Measurements from ENCODE around the gene SLC39A3.

The SLC39A3 gene

DNA sequence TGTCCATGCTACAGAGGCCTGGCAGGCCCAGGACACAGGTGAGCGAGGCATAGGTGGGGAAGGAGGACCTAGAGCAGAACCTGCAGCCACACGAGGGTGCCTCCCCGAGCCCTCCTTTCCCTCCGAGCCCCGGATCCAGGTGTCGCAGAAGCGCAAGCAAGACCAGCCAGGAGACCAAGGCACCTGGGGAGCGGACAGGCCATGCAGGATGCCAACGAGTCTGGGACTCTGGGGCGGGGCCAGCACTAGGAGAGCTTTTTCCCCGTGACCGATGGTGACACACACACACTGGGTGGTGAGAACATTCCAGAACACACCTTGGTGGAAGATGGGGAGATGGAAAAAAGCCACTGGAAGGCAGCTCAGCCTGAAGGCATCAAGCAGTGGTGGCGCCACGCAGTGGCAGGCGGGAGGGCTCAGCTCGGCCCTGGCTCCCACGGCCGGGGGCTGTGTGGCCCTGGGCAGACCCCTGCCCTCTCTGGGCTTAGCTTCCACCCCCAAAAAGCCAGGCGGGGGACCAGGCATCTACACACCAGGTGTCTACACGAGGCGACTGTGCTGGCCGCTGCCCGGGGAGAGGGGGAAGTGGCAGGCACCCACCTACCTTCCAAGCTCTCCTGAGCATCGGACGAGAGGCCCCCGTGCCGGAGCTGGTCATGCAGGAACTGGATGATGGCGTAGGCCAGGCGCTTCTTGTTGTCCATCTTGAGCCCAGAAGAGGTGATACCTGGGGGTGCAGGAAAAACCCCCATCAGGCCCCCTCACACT is 28.7 kb upstream of the SLC39A3 start:
- TF ChIP-seq TAF1 (IDR thresholded peaks at IDR 0.05; ENCODE audit: low read depth, low read length) (no peak), PAX5 (IDR thresholded peaks at IDR 0.05; ENCODE audit: insufficient read depth, low read length, severe bottlenecking) (no peak), POLR2AphosphoS5 (IDR thresholded peaks at IDR 0.05; ENCODE audit: low read depth, low read length) (no peak), POLR2A (IDR thresholded peaks at IDR 0.05; ENCODE audit: low read depth, low read length) (no peak), SPI1 (IDR thresholded peaks at IDR 0.05; ENCODE audit: low read depth, low read length) (no peak), POU2F2 (IDR thresholded peaks at IDR 0.05; ENCODE audit: low read depth, low read length) (no peak)
- DNase-seq (ENCODE audit: insufficient read length, low spot score) (no peak), FAIRE-seq (no peak)

- DNase-seq (ENCODE audit: insufficient read length, low spot score) (no peak), FAIRE-seq (no peak)
- TF ChIP-seq POU2F2 (IDR thresholded peaks at IDR 0.05; ENCODE audit: low read depth, low read length) (no peak), POLR2AphosphoS5 (IDR thresholded peaks at IDR 0.05; ENCODE audit: low read depth, low read length) (no peak), TAF1 (IDR thresholded peaks at IDR 0.05; ENCODE audit: low read depth, low read length) (no peak), PAX5 (IDR thresholded peaks at IDR 0.05; ENCODE audit: insufficient read depth, low read length, severe bottlenecking) (no peak), SPI1 (IDR thresholded peaks at IDR 0.05; ENCODE audit: low read depth, low read length) (no peak), POLR2A (IDR thresholded peaks at IDR 0.05; ENCODE audit: low read depth, low read length) (no peak)
These were observed 27.9 kb upstream of the SLC39A3 start for GRCh38 chr19:2767688-2768087.

DNA sequence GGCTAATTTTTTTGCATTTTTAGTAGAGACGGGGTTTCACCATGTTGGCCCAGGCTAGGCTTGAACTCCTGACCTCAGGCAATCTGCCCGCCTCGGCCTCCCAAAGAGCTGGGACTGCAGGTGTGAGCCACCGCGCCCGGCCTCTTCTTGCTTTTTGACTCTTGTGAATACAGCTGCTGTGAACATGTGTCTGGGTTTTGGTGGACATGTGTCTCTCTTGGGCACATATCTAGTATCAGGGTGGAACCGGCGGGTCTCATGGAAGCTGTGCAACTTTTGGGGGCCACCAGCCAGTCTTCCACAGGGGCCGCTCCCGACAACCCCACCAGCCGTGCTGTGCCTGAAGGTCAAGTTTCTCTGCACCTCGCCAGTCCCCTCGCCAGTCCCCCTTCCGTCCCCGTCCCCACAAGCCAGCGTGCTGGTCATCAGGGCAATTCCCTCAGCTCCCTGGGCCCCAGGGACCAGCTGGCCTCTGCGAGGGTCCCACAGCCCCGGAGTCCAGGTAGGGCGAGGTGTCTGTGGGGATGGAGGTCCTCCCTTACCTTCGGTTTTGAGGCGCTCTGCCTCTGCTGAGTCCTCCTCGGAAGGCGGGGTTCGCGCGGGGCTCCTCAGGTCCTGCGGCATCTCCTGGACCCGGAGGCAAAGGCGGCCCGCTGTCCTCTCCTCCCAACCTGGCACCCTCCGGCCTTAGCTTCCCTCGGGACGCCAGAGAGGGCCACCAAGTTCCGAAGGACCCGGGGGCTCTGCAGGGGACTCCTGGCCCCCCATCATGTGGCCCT is 27.0 kb upstream of the SLC39A3 start:
- FAIRE-seq (no peak), DNase-seq (ENCODE audit: insufficient read length, low spot score) (no peak)
- no peak for TF ChIP-seq POLR2AphosphoS5 (IDR thresholded peaks at IDR 0.05; ENCODE audit: low read depth, low read length)
- no peak for TF ChIP-seq POLR2A (IDR thresholded peaks at IDR 0.05; ENCODE audit: low read depth, low read length)
- TF ChIP-seq TAF1 (IDR thresholded peaks at IDR 0.05; ENCODE audit: low read depth, low read length): no peak
- no peak for TF ChIP-seq SPI1 (IDR thresholded peaks at IDR 0.05; ENCODE audit: low read depth, low read length)
- no peak for TF ChIP-seq PAX5 (IDR thresholded peaks at IDR 0.05; ENCODE audit: insufficient read depth, low read length, severe bottlenecking)
- no peak for TF ChIP-seq POU2F2 (IDR thresholded peaks at IDR 0.05; ENCODE audit: low read depth, low read length)

DNA sequence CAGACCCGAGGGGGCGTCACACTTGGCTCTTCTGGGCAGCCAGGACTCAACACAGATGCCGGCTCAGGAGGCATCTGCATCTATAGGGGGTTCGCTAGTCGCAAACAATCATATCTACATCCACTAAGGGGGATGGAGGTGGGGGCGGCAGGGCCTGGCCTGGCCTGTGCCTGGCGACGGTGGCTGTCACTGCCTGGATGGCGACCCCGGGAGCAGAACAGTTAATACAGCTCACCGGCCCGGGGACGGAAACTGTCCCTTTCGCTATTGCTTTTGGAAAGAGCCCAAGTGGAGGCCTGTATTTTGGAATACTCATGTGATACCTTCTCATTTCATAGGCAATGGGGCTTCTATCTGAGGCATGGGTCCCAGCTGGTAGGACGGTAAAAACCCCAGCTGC is 25.6 kb upstream of the SLC39A3 start:
- FAIRE-seq (no peak), DNase-seq (ENCODE audit: insufficient read length, low spot score) (no peak)
- TF ChIP-seq TAF1 (IDR thresholded peaks at IDR 0.05; ENCODE audit: low read depth, low read length): no peak
- no peak for TF ChIP-seq POU2F2 (IDR thresholded peaks at IDR 0.05; ENCODE audit: low read depth, low read length)
- no peak for TF ChIP-seq SPI1 (IDR thresholded peaks at IDR 0.05; ENCODE audit: low read depth, low read length)
- no peak for TF ChIP-seq POLR2AphosphoS5 (IDR thresholded peaks at IDR 0.05; ENCODE audit: low read depth, low read length)
- no peak for TF ChIP-seq POLR2A (IDR thresholded peaks at IDR 0.05; ENCODE audit: low read depth, low read length)
- no peak for TF ChIP-seq PAX5 (IDR thresholded peaks at IDR 0.05; ENCODE audit: insufficient read depth, low read length, severe bottlenecking)

DNA sequence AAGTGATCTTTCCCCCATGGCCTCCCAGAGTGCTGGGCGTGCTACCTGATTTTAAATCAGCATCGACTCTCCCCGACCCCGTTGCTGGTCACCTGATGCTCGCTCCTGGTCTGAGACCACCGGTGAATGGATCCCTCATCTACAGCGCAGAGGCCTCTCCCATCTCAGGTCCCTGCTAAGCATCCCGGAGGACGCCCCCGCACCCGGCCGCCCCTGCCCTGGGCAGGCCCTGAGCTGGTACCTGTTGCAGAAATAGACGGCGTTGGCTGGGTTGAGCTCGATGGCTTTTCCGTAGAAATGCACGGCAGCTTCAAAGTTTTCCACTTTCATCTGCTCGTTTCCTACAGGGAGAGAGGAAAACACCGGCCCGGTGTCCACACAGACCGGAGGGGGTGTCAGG is 25.1 kb upstream of the SLC39A3 start:
- no peak for DNase-seq (ENCODE audit: insufficient read length, low spot score)
- no peak for FAIRE-seq
- no peak for TF ChIP-seq TAF1 (IDR thresholded peaks at IDR 0.05; ENCODE audit: low read depth, low read length)
- no peak for TF ChIP-seq POU2F2 (IDR thresholded peaks at IDR 0.05; ENCODE audit: low read depth, low read length)
- TF ChIP-seq POLR2AphosphoS5 (IDR thresholded peaks at IDR 0.05; ENCODE audit: low read depth, low read length): no peak
- no peak for TF ChIP-seq PAX5 (IDR thresholded peaks at IDR 0.05; ENCODE audit: insufficient read depth, low read length, severe bottlenecking)
- no peak for TF ChIP-seq POLR2A (IDR thresholded peaks at IDR 0.05; ENCODE audit: low read depth, low read length)
- no peak for TF ChIP-seq SPI1 (IDR thresholded peaks at IDR 0.05; ENCODE audit: low read depth, low read length)

DNA sequence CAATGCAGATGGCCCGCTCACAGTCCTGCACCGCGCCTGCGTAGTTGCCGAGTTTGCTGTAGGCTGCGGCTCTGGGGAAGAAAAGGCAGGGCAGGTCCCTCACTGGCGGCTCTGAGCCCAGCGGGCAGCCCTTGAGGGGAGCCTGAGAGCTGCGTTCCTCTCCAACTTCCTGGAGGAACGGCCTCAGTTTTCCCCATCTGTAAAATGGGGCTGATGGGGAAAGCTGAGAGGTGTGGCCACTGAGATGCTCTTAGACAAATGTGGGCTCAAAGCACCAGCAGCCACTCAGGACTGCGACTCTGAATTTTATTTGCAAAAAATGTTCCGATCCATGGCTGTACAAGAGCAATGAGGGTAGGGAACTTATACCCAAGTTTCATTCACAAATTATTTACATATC is 23.9 kb upstream of the SLC39A3 start:
- FAIRE-seq (no peak), DNase-seq (ENCODE audit: insufficient read length, low spot score) (no peak)

GRCh38 chr19:2762783-2763496 is 23.1 kb upstream of the SLC39A3 start:
- FAIRE-seq (no peak), DNase-seq (ENCODE audit: insufficient read length, low spot score) (no peak)
- TF ChIP-seq TAF1 (IDR thresholded peaks at IDR 0.05; ENCODE audit: low read depth, low read length) (no peak), POLR2A (IDR thresholded peaks at IDR 0.05; ENCODE audit: low read depth, low read length) (no peak)

More for the DNA sequence above, 23.9 kb upstream of the SLC39A3 start:
- TF ChIP-seq POU2F2 (IDR thresholded peaks at IDR 0.05; ENCODE audit: low read depth, low read length): no peak

GRCh38 chr19:2761876-2762782 is 22.3 kb upstream of the SLC39A3 start:
- TF ChIP-seq TAF1 (IDR thresholded peaks at IDR 0.05; ENCODE audit: low read depth, low read length): no peak
- no peak for TF ChIP-seq SPI1 (IDR thresholded peaks at IDR 0.05; ENCODE audit: low read depth, low read length)
- no peak for TF ChIP-seq PAX5 (IDR thresholded peaks at IDR 0.05; ENCODE audit: insufficient read depth, low read length, severe bottlenecking)
- TF ChIP-seq POU2F2 (IDR thresholded peaks at IDR 0.05; ENCODE audit: low read depth, low read length): no peak
- TF ChIP-seq POLR2A (IDR thresholded peaks at IDR 0.05; ENCODE audit: low read depth, low read length): no peak
- no peak for TF ChIP-seq POLR2AphosphoS5 (IDR thresholded peaks at IDR 0.05; ENCODE audit: low read depth, low read length)
- DNase-seq (ENCODE audit: insufficient read length, low spot score) (no peak), FAIRE-seq (no peak)

DNA sequence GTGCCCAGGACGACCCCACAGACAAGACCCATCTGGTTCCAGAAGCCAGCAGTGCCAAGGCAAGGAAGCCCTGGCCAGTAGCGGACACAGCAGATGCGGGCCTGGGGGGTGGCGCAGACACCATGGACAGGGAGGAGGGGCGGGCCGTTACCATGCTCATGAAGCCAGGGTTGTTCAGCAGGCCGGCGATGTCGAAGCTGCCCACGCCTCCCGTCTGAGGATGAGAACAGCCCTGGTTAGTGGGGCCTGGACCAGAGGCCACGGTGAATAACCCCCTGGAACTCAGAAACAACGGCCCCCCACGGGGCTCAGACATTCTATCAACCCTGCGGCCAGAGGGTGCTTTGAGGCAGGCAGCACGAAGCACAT is 21.5 kb upstream of the SLC39A3 start:
- TF ChIP-seq POLR2A (IDR thresholded peaks at IDR 0.05; ENCODE audit: low read depth, low read length): no peak
- no peak for TF ChIP-seq TAF1 (IDR thresholded peaks at IDR 0.05; ENCODE audit: low read depth, low read length)
- no peak for TF ChIP-seq SPI1 (IDR thresholded peaks at IDR 0.05; ENCODE audit: low read depth, low read length)
- no peak for TF ChIP-seq PAX5 (IDR thresholded peaks at IDR 0.05; ENCODE audit: insufficient read depth, low read length, severe bottlenecking)
- TF ChIP-seq POLR2AphosphoS5 (IDR thresholded peaks at IDR 0.05; ENCODE audit: low read depth, low read length): no peak
- no peak for TF ChIP-seq POU2F2 (IDR thresholded peaks at IDR 0.05; ENCODE audit: low read depth, low read length)
- FAIRE-seq: no peak
- DNase-seq (ENCODE audit: insufficient read length, low spot score): no peak

Data from GM12891 (cell line).